Measurements from ENCODE around the gene PLCB1. TPM values are rescaled to one million over a fixed set of nuclear protein-coding genes. Genes with fewer than 3 reads are reported as not detected.
A peak's percentile ranks its signal among the peaks of the same experiment; 100 is the strongest.

The PLCB1 gene
- total and polyA plus RNA-seq, 4 donors = 1.6 to 43.8 (median 6.1) TPM

- no peak for TF ChIP-seq CTCF (IDR thresholded peaks at IDR 0.05; ENCODE audit: control extremely low read depth, extremely low read depth)
- Histone ChIP-seq H3K27me3 (ENCODE audit: control insufficient read depth in 3 of 3, insufficient read depth in 3 of 3, low read length in 2 of 3) (no peaks in the 10 kb centered on the region), H3K36me3 (ENCODE audit: control insufficient read depth in 4 of 4, insufficient read depth in 4 of 4, low read length in 4 of 4) (no peaks in the 10 kb centered on the region), H3K9me3 (ENCODE audit: control insufficient read depth in 4 of 4, insufficient read depth in 3 of 4, low read length in 3 of 4) (no peaks in the 10 kb centered on the region), H3K4me1 (ENCODE audit: control insufficient read depth in 5 of 5, insufficient read depth in 5 of 5, low read length in 5 of 5) (peaks cover 0 to 6% (median 0%) of the 10 kb centered on the region in 5 donors), H3K27ac (ENCODE audit: low read depth in 1 of 2, low read length in 1 of 2) (peak overlapping the region in 1 of 2 donors; percentile 53), H3K4me3 (no peak overlapping the region), H3K9ac (ENCODE audit: insufficient read depth in 1 of 2, low read length in 2 of 2) (no peak overlapping the region)
- WGBS, 2 donors = 94 to 100% methylated on average over 1 of the region's 1 CpG
- DNase-seq (no peak), ATAC-seq (ENCODE audit: insufficient read depth, low FRiP score) (no peak)
These were observed 514.6 kb downstream of the PLCB1 start for GRCh38 chr20:8646716-8647115.

DNA sequence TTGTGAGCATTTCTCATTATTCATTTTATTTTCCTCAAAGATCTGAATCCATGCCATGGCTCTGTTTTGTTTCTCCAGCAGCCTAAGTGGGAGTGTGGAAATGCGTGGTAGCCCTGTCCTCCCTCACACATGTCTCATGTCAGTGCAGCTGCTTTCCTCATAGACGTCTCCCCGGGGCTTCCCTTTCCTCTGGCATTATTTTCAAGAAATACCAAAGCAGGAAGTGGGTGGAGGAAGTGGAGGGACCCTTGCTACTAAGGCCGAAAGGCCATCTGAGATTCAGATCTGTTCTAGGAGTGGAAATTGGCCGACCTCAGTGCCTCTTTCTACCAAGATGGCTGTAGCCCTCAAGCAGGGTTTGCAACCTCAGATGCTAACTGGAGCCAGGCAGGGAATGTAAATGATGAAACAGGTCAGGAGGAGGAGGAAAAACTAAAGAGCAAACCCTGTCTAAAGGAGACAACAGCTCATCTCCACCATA, 515.9 kb downstream of the PLCB1 start:
- WGBS, 2 donors = 35 to 38% methylated on average over 5 of the region's 5 CpGs
- Histone ChIP-seq H3K27ac (ENCODE audit: low read depth in 1 of 2, low read length in 1 of 2) (peak overlapping the region in 1 of 2 donors; percentile 72), H3K27me3 (ENCODE audit: control insufficient read depth in 3 of 3, insufficient read depth in 3 of 3, low read length in 2 of 3) (no peaks in the 10 kb centered on the region), H3K4me3 (no peak overlapping the region), H3K36me3 (ENCODE audit: control insufficient read depth in 4 of 4, insufficient read depth in 4 of 4, low read length in 4 of 4) (no peaks in the 10 kb centered on the region), H3K9ac (ENCODE audit: insufficient read depth in 1 of 2, low read length in 2 of 2) (no peak overlapping the region), H3K4me1 (ENCODE audit: control insufficient read depth in 5 of 5, insufficient read depth in 5 of 5, low read length in 5 of 5) (peaks cover 0 to 6% (median 0%) of the 10 kb centered on the region in 5 donors), H3K9me3 (ENCODE audit: control insufficient read depth in 4 of 4, insufficient read depth in 3 of 4, low read length in 3 of 4) (no peaks in the 10 kb centered on the region)
- ATAC-seq (ENCODE audit: insufficient read depth, low FRiP score) (no peak), DNase-seq (peak in 1 of 3 donors; percentile 36)
- no peak for TF ChIP-seq CTCF (IDR thresholded peaks at IDR 0.05; ENCODE audit: control extremely low read depth, extremely low read depth)

- ATAC-seq (ENCODE audit: insufficient read depth, low FRiP score) (no peak), DNase-seq (no peak)
- no peak for TF ChIP-seq CTCF (IDR thresholded peaks at IDR 0.05; ENCODE audit: control extremely low read depth, extremely low read depth)
- Histone ChIP-seq H3K9ac (ENCODE audit: insufficient read depth in 1 of 2, low read length in 2 of 2) (no peak overlapping the region), H3K27me3 (ENCODE audit: control insufficient read depth in 3 of 3, insufficient read depth in 3 of 3, low read length in 2 of 3) (no peaks in the 10 kb centered on the region), H3K36me3 (ENCODE audit: control insufficient read depth in 4 of 4, insufficient read depth in 4 of 4, low read length in 4 of 4) (no peaks in the 10 kb centered on the region), H3K4me3 (no peak overlapping the region), H3K9me3 (ENCODE audit: control insufficient read depth in 4 of 4, insufficient read depth in 3 of 4, low read length in 3 of 4) (no peaks in the 10 kb centered on the region), H3K4me1 (ENCODE audit: control insufficient read depth in 5 of 5, insufficient read depth in 5 of 5, low read length in 5 of 5) (peaks cover 0 to 6% (median 0%) of the 10 kb centered on the region in 5 donors), H3K27ac (ENCODE audit: low read depth in 1 of 2, low read length in 1 of 2) (peak overlapping the region in 1 of 2 donors; percentile 72)
- WGBS, 2 donors = 78 to 90% methylated on average over 2 of the region's 2 CpGs
These were observed 516.4 kb downstream of the PLCB1 start for GRCh38 chr20:8648466-8648865.

- 65 to 71% methylated on average over 3 of the region's 3 CpGs for WGBS, 2 donors
- H3K4me1 ChIP-seq (ENCODE audit: control insufficient read depth in 5 of 5, insufficient read depth in 5 of 5, low read length in 5 of 5) = peaks cover 0 to 5% (median 0%) of the 10 kb centered on the region in 5 donors
- no peaks in the 10 kb centered on the region for H3K9me3 ChIP-seq (ENCODE audit: control insufficient read depth in 4 of 4, insufficient read depth in 3 of 4, low read length in 3 of 4)
- DNase-seq (no peak), ATAC-seq (ENCODE audit: insufficient read depth, low FRiP score) (no peak)
- H3K9ac ChIP-seq (ENCODE audit: insufficient read depth in 1 of 2, low read length in 2 of 2) = no peak overlapping the region
- no peaks in the 10 kb centered on the region for H3K36me3 ChIP-seq (ENCODE audit: control insufficient read depth in 4 of 4, insufficient read depth in 4 of 4, low read length in 4 of 4)
- no peaks in the 10 kb centered on the region for H3K27me3 ChIP-seq (ENCODE audit: control insufficient read depth in 3 of 3, insufficient read depth in 3 of 3, low read length in 2 of 3)
- no peak overlapping the region for H3K27ac ChIP-seq (ENCODE audit: low read depth in 1 of 2, low read length in 1 of 2)
- no peak for TF ChIP-seq CTCF (IDR thresholded peaks at IDR 0.05; ENCODE audit: control extremely low read depth, extremely low read depth)
- no peak overlapping the region for H3K4me3 ChIP-seq
These were observed 520.3 kb downstream of the PLCB1 start for GRCh38 chr20:8652396-8652795.
